PC-3 (cell line): ENCODE data around the gene HSF4. TPM values are rescaled to one million over a fixed set of nuclear protein-coding genes. Genes with fewer than 3 reads are reported as not detected.

Source experiments
- ATAC-seq: fragments of 200-7000 bp; cut with Tn5 transposase; 2 replicates; pipeline ENCODE4 v1.9.1; 2020; ENCODE audit warnings: mild to moderate bottlenecking, moderate library complexity
- BruUV-seq: library from RNA; stranded (reverse); fragments of 400-500 nt; replicated peaks from 2 replicates; lab custom pipeline; 2021; lab: Mats Ljungman, UMichigan
- CTCF ChIA-PET: fragments of 300-600 bp; sonication (Branson Sonifier 250); formaldehyde crosslinking; loops from one replicate; lab custom pipeline; 2022; ENCODE audit warnings: antibody characterized with exemption; lab: Charles Lee
- POLR2A ChIA-PET: fragments of 300-600 bp; sonication (Branson Sonifier 250); formaldehyde crosslinking; loops from one replicate; lab custom pipeline; 2022; ENCODE audit warnings: antibody characterized with exemption; ENCODE audit not compliant: unreplicated experiment; lab: Charles Lee
- DNase-seq: peaks from one replicate; pipeline ENCODE4 v3.0.0-alpha.2; 2015
- H2AFZ ChIP-seq: fragments of 300-600 bp; sonication (generic); 2 replicates; pipeline ENCODE4 v1.6.0; 2016; ENCODE audit warnings: antibody characterized with exemption, low read length
- H3F3A ChIP-seq: fragments of 300-600 bp; sonication (generic); one replicate; pipeline ENCODE4 v1.6.0; 2017; ENCODE audit warnings: antibody characterized with exemption, low read length, control low read depth, mild to moderate bottlenecking; ENCODE audit not compliant: unreplicated experiment
- H3K27ac ChIP-seq: fragments of 300-600 bp; sonication (generic); 2 replicates; pipeline ENCODE4 v1.5.1; 2016; ENCODE audit warnings: mild to moderate bottlenecking, low read length
- H3K27me3 ChIP-seq: fragments of 300-600 bp; sonication (generic); 2 replicates; pipeline ENCODE4 v1.6.1; 2016; ENCODE audit warnings: low read length, mixed read lengths
- H3K36me3 ChIP-seq: fragments of 300-600 bp; sonication (generic); 2 replicates; pipeline ENCODE4 v1.6.1; 2016; ENCODE audit warnings: low read depth, mixed run types, low read length, mixed read lengths
- H3K4me1 ChIP-seq: fragments of 300-600 bp; sonication (generic); 2 replicates; pipeline ENCODE4 v1.5.1; 2016; ENCODE audit warnings: low read length; ENCODE audit not compliant: insufficient read depth
- H3K4me2 ChIP-seq: fragments of 300-600 bp; sonication (generic); 2 replicates; pipeline ENCODE4 v1.6.0; 2016; ENCODE audit warnings: low read length
- H3K4me3 ChIP-seq: fragments of 300-600 bp; sonication (generic); 2 replicates; pipeline ENCODE4 v1.5.1; 2016; ENCODE audit warnings: mild to moderate bottlenecking, low read length, mixed read lengths
- H3K79me2 ChIP-seq: fragments of 300-600 bp; sonication (generic); 2 replicates; pipeline ENCODE4 v1.6.1; 2017; ENCODE audit warnings: low read length, mixed read lengths
- H3K9ac ChIP-seq: fragments of 300-600 bp; sonication (generic); 2 replicates; pipeline ENCODE4 v1.6.0; 2016; ENCODE audit warnings: mild to moderate bottlenecking, low read length
- H3K9me2 ChIP-seq: fragments of 300-600 bp; sonication (generic); replicated peaks from 2 replicates; pipeline ENCODE4 v1.6.1; 2016; ENCODE audit warnings: mixed run types, low read length, mixed read lengths
- H3K9me3 ChIP-seq: fragments of 300-600 bp; sonication (generic); 2 replicates; pipeline ENCODE4 v1.6.1; 2016; ENCODE audit warnings: low read length, mixed read lengths
- H4K20me1 ChIP-seq: fragments of 300-600 bp; sonication (generic); 2 replicates; pipeline ENCODE4 v1.6.1; 2016; ENCODE audit warnings: low read length, mixed read lengths
- CTCF ChIP-seq: fragments of 300-600 bp; sonication (generic); conservative IDR thresholded peaks from 2 replicates; pipeline ENCODE4 v1.5.1; 2017; ENCODE audit warnings: antibody characterized with exemption, low read depth, mild to moderate bottlenecking, low read length
- EZH2 ChIP-seq: fragments of 300-600 bp; sonication (generic); IDR thresholded peaks from one replicate; pipeline ENCODE4 v1.6.1; 2017; ENCODE audit warnings: antibody characterized with exemption, mild to moderate bottlenecking, low read length; ENCODE audit not compliant: unreplicated experiment
- EZH2phosphoT487 ChIP-seq: fragments of 300-600 bp; sonication (generic); IDR thresholded peaks from 2 replicates; pipeline ENCODE4 v1.6.1; 2018; ENCODE audit warnings: mild to moderate bottlenecking, antibody characterized with exemption, low read length, borderline replicate concordance
- intact Hi-C: fragments of 100-400 bp; cut with micrococcal nuclease; formaldehyde crosslinking; loops from 2 replicates; pipeline ENCODE4 v1.9.0; 2023
- total RNA-seq: library from RNA; depleted of rRNA; stranded (reverse); fragments of >200 nt; gene quantifications from 2 replicates; pipeline ENCODE4 v1.2.3, GENCODE V29; 2014

HSF4 gene
- total RNA-seq, 1 experiment from 2014 or later = 20.6 TPM

GRCh38 chr16:67188323-67188722 is 23.8 kb downstream of the HSF4 start:
- no peak for DNase-seq

GRCh38 chr16:67188798-67189197 is 24.3 kb downstream of the HSF4 start:
- H3K4me2 ChIP-seq = no peak overlapping the region
- H3K27me3 ChIP-seq = no peaks in the 10 kb centered on the region
- H2AFZ ChIP-seq = no peak overlapping the region
- ChIA-PET POLR2A (no interaction called here), CTCF (no interaction called here)
- no peaks in the 10 kb centered on the region for H3K9me3 ChIP-seq
- BruUV-seq = no TSS peak
- no peaks in the 10 kb centered on the region for H3K9me2 ChIP-seq
- peaks cover 18% of the 10 kb centered on the region for H3K79me2 ChIP-seq
- peaks cover under 1% of the 10 kb centered on the region; the same call in 1 of the 2 replicates for H3K36me3 ChIP-seq
- intact Hi-C loops = no loop called here
- DNase-seq (no peak), ATAC-seq (no peak)
- no peak overlapping the region for H3K4me3 ChIP-seq
- no peaks in the 10 kb centered on the region; the same call in 1 of the 2 replicates for H4K20me1 ChIP-seq
- no peak overlapping the region for H3K27ac ChIP-seq
- no peaks in the 10 kb centered on the region for H3F3A ChIP-seq
- H3K4me1 ChIP-seq = peaks cover 30% of the 10 kb centered on the region
- no peak for TF ChIP-seq CTCF
- no peak for TF ChIP-seq EZH2
- no peak for TF ChIP-seq EZH2phosphoT487
- no peak overlapping the region for H3K9ac ChIP-seq

More at GRCh38 chr16:67188323-67188722, 23.8 kb downstream of the HSF4 start:
- Histone ChIP-seq H3K79me2 (peaks cover 14% of the 10 kb centered on the region), H3K4me1 (peaks cover 26% of the 10 kb centered on the region), H3K27me3 (no peaks in the 10 kb centered on the region), H4K20me1 (no peaks in the 10 kb centered on the region; the same call in 1 of the 2 replicates), H3K4me3 (no peak overlapping the region), H3K9ac (no peak overlapping the region), H3F3A (no peaks in the 10 kb centered on the region), H3K9me3 (no peaks in the 10 kb centered on the region), H3K9me2 (no peaks in the 10 kb centered on the region), H3K4me2 (no peak overlapping the region), H3K27ac (no peak overlapping the region), H3K36me3 (no peaks in the 10 kb centered on the region), H2AFZ (no peak overlapping the region)
- ATAC-seq = no peak
- CTCF ChIA-PET = no interaction called here
- intact Hi-C loops = no loop called here
- TF ChIP-seq CTCF (no peak), EZH2phosphoT487 (no peak), EZH2 (no peak)
- POLR2A ChIA-PET = no interaction called here
- BruUV-seq = no TSS peak

GRCh38 chr16:67190041-67190440 is 25.5 kb downstream of the HSF4 start, which contains the start of gene EXOC3L1:
Gene EXOC3L1 (minus strand): TSS chr16:67190136. CDS start chr16:67189676, 460 bp downstream.
- ChIA-PET POLR2A (no interaction called here), CTCF (no interaction called here)
- Histone ChIP-seq H3K27ac (no peak within 1 kb of the TSS), H3K4me2 (no peak within 1 kb of the TSS), H3K9ac (no peak within 1 kb of the TSS), H3F3A (no peaks in the 10 kb centered on the region), H3K36me3 (peaks cover 8% of the 10 kb centered on the region; the same call in 1 of the 2 replicates), H3K27me3 (no peaks in the 10 kb centered on the region), H3K79me2 (peaks cover 30% of the 10 kb centered on the region), H3K4me1 (peaks cover 26% of the 10 kb centered on the region), H2AFZ (no peak within 1 kb of the TSS), H3K9me3 (no peaks in the 10 kb centered on the region), H4K20me1 (no peaks in the 10 kb centered on the region; the same call in 1 of the 2 replicates), H3K4me3 (no peak within 1 kb of the TSS), H3K9me2 (no peaks in the 10 kb centered on the region)
- ATAC-seq = no peak
- no TSS peak for BruUV-seq
- no peak for TF ChIP-seq EZH2
- TF ChIP-seq EZH2phosphoT487 = no peak
- TF ChIP-seq CTCF = no peak
- no peak for DNase-seq
- intact Hi-C loops = loop anchor here (10.0 kb wide), 1 partner anchor 55 kb away; the partner anchor contains the start of genes FHOD1 and SLC9A5
